Mesendoderm (in vitro differentiated cells): ENCODE measurements around the gene GMDS.

Experiments
- DNase-seq: peaks from one replicate; pipeline ENCODE4 v3.0.0; 2013
- H2AK5ac ChIP-seq: 2 replicates; pipeline ENCODE4 v1.6.1; 2013; ENCODE audit warnings: low read length, inconsistent platforms
- H2BK120ac ChIP-seq: 2 replicates; pipeline ENCODE4 v1.6.1; 2013; ENCODE audit warnings: low read depth, mild to moderate bottlenecking, low read length, moderate library complexity, mixed read lengths
- H2BK15ac ChIP-seq: replicated peaks from 2 replicates; pipeline ENCODE4 v1.6.1; 2013; ENCODE audit warnings: low read depth, mild to moderate bottlenecking, moderate library complexity
- H2BK5ac ChIP-seq: 2 replicates; pipeline ENCODE4 v1.6.1; 2013; ENCODE audit warnings: low read length, inconsistent platforms
- H3K18ac ChIP-seq: 2 replicates; pipeline ENCODE4 v1.6.1; 2013; ENCODE audit warnings: mild to moderate bottlenecking, low read length, mixed read lengths
- H3K23ac ChIP-seq: one replicate; pipeline ENCODE4 v1.6.1; 2013; ENCODE audit warnings: low read length
- H3K27ac ChIP-seq: 2 replicates; pipeline ENCODE4 v1.5.1; 2013; ENCODE audit warnings: low read depth, mild to moderate bottlenecking, inconsistent platforms, low read length, moderate library complexity
- H3K27me3 ChIP-seq: 2 replicates; pipeline ENCODE4 v1.6.1; 2013; ENCODE audit warnings: low read length, control low read depth, mild to moderate bottlenecking, inconsistent platforms; ENCODE audit not compliant: insufficient read depth, poor library complexity
- H3K36me3 ChIP-seq: 2 replicates; pipeline ENCODE4 v1.6.1; 2013; ENCODE audit warnings: low read length, inconsistent platforms; ENCODE audit not compliant: control insufficient read depth, insufficient read depth
- H3K4ac ChIP-seq: one replicate; pipeline ENCODE4 v1.6.1; 2013; ENCODE audit warnings: low read depth, mild to moderate bottlenecking, low read length, moderate library complexity
- H3K4me1 ChIP-seq: 2 replicates; pipeline ENCODE4 v1.6.1; 2013; ENCODE audit warnings: low read depth, low read length, inconsistent platforms; ENCODE audit not compliant: control insufficient read depth
- H3K4me2 ChIP-seq: 2 replicates; pipeline ENCODE4 v1.6.1; 2013; ENCODE audit warnings: low read length
- H3K4me3 ChIP-seq: 2 replicates; pipeline ENCODE4 v1.5.1; 2013; ENCODE audit warnings: mild to moderate bottlenecking, low read length
- H3K56ac ChIP-seq: one replicate; pipeline ENCODE4 v1.6.1; 2013; ENCODE audit warnings: low read length
- H3K79me1 ChIP-seq: 2 replicates; pipeline ENCODE4 v1.6.1; 2013; ENCODE audit warnings: low read length, inconsistent platforms
- H3K79me2 ChIP-seq: 2 replicates; pipeline ENCODE4 v1.6.1; 2013; ENCODE audit warnings: mild to moderate bottlenecking, low read length; ENCODE audit not compliant: control insufficient read depth, insufficient read depth
- H3K9ac ChIP-seq: 2 replicates; pipeline ENCODE4 v1.6.1; 2013; ENCODE audit warnings: low read length, inconsistent platforms
- H4K5ac ChIP-seq: one replicate; pipeline ENCODE4 v1.6.1; 2013; ENCODE audit warnings: low read length
- H4K8ac ChIP-seq: one replicate; pipeline ENCODE4 v1.6.1; 2013; ENCODE audit warnings: low read depth, mild to moderate bottlenecking, control low read depth, low read length, moderate library complexity
- WGBS: extraction: QIAGEN DNeasy Blood & Tissue Kit; methylation state at CpG from one replicate; pipeline ENCODE4 v1.1.7; 2013; ENCODE audit warnings: low lambda C conversion rate, missing lambda C conversion rate; ENCODE audit not compliant: insufficient coverage; ENCODE audit errors: extremely low coverage; 5-methylcytosine and 5-hydroxymethylcytosine counted together

The GMDS gene

GRCh38 chr6:2197177-2197671 lies 48.2 kb downstream of the GMDS start:
- Histone ChIP-seq H3K4me2 (no peak overlapping the region), H3K4ac (no peak overlapping the region), H3K56ac (no peak overlapping the region), H3K27me3 (no peaks in the 10 kb centered on the region), H2BK15ac (no peak overlapping the region), H3K36me3 (no peaks in the 10 kb centered on the region), H2BK5ac (no peak overlapping the region), H3K23ac (no peak overlapping the region), H3K4me1 (no peaks in the 10 kb centered on the region), H3K79me1 (no peaks in the 10 kb centered on the region), H3K18ac (no peak overlapping the region), H2AK5ac (no peak overlapping the region), H4K8ac (no peak overlapping the region), H3K4me3 (no peak overlapping the region), H4K5ac (no peak overlapping the region), H3K27ac (no peak overlapping the region), H3K9ac (no peak overlapping the region), H3K79me2 (no peaks in the 10 kb centered on the region), H2BK120ac (no peak overlapping the region)
- no CpG with 5 or more reads among the region's 7 CpGs for WGBS
- DNase-seq, result peak; percentile 22

- H3K56ac ChIP-seq, result no peak overlapping the region
- no CpG with 5 or more reads among the region's 1 CpG for WGBS
- H3K79me1 ChIP-seq, result no peaks in the 10 kb centered on the region
- no peaks in the 10 kb centered on the region for H3K36me3 ChIP-seq
- no peak overlapping the region for H2BK5ac ChIP-seq
- H3K23ac ChIP-seq, result no peak overlapping the region
- no peak overlapping the region for H3K4me2 ChIP-seq
- no peak overlapping the region for H4K8ac ChIP-seq
- DNase-seq, result peak; percentile 52
- no peak overlapping the region for H3K4me3 ChIP-seq
- no peak overlapping the region for H2AK5ac ChIP-seq
- H3K4me1 ChIP-seq, result no peaks in the 10 kb centered on the region
- no peak overlapping the region for H3K9ac ChIP-seq
- H3K18ac ChIP-seq, result no peak overlapping the region
- H3K4ac ChIP-seq, result no peak overlapping the region
- no peaks in the 10 kb centered on the region for H3K79me2 ChIP-seq
- H4K5ac ChIP-seq, result no peak overlapping the region
- H2BK120ac ChIP-seq, result no peak overlapping the region
- H3K27me3 ChIP-seq, result no peaks in the 10 kb centered on the region
- H3K27ac ChIP-seq, result no peak overlapping the region
- H2BK15ac ChIP-seq, result no peak overlapping the region
Observed at GRCh38 chr6:2196079-2196679, 49.2 kb downstream of the GMDS start.

GRCh38 chr6:2194643-2195042 lies 50.8 kb downstream of the GMDS start:
- H4K5ac ChIP-seq, result no peak overlapping the region

DNA sequence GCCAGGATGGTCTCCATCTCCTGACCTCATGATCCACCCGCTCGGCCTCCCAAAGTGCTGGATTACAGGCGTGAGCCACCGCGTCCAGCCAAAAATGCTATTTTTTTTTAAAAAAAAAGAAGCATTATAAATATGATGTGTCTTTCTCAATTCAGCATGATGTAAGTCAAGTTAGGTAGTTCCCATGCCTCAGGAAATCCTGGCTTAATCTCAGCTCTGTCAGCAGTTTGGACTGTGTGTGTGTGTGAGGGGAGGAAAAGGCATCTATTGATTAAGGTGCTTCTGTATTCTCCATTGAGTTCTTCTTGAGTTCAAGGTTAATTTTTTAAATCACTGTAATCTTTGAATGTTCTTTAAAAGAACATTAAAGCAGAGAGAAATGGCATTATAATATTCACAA lies 51.5 kb downstream of the GMDS start:
- Histone ChIP-seq H2BK15ac (no peak overlapping the region), H3K27ac (no peak overlapping the region), H3K36me3 (no peaks in the 10 kb centered on the region), H4K5ac (no peak overlapping the region), H3K27me3 (no peaks in the 10 kb centered on the region), H3K23ac (no peak overlapping the region), H3K79me2 (no peaks in the 10 kb centered on the region), H3K56ac (no peak overlapping the region), H3K9ac (no peak overlapping the region), H3K4me3 (no peak overlapping the region), H3K4ac (no peak overlapping the region), H4K8ac (no peak overlapping the region), H2BK120ac (no peak overlapping the region), H2BK5ac (no peak overlapping the region), H3K18ac (no peak overlapping the region), H3K4me1 (no peaks in the 10 kb centered on the region), H2AK5ac (no peak overlapping the region), H3K4me2 (no peak overlapping the region), H3K79me1 (no peaks in the 10 kb centered on the region)
- no peak for DNase-seq
- WGBS, result no CpG with 5 or more reads among the region's 5 CpGs

More at GRCh38 chr6:2194643-2195042, 50.8 kb downstream of the GMDS start:
- Histone ChIP-seq H3K56ac (no peak overlapping the region), H3K18ac (no peak overlapping the region), H2BK15ac (no peak overlapping the region), H3K79me2 (no peaks in the 10 kb centered on the region), H2BK120ac (no peak overlapping the region), H3K27ac (no peak overlapping the region), H3K4me1 (no peaks in the 10 kb centered on the region), H4K8ac (no peak overlapping the region), H3K4me2 (no peak overlapping the region), H3K23ac (no peak overlapping the region), H3K4me3 (no peak overlapping the region), H3K36me3 (no peaks in the 10 kb centered on the region), H3K27me3 (no peaks in the 10 kb centered on the region), H3K9ac (no peak overlapping the region), H2AK5ac (no peak overlapping the region), H3K79me1 (no peaks in the 10 kb centered on the region), H3K4ac (no peak overlapping the region), H2BK5ac (no peak overlapping the region)
- DNase-seq, result no peak
- 100% methylated on average over 1 of the region's 4 CpGs for WGBS

GRCh38 chr6:2192976-2193375 lies 52.4 kb downstream of the GMDS start:
- H3K27me3 ChIP-seq, result no peaks in the 10 kb centered on the region
- H3K18ac ChIP-seq, result no peak overlapping the region
- no peaks in the 10 kb centered on the region for H3K79me1 ChIP-seq
- no peak overlapping the region for H4K5ac ChIP-seq
- no CpG with 5 or more reads among the region's 5 CpGs for WGBS
- no peaks in the 10 kb centered on the region for H3K36me3 ChIP-seq
- no peaks in the 10 kb centered on the region for H3K4me1 ChIP-seq
- no peak overlapping the region for H3K9ac ChIP-seq
- H3K27ac ChIP-seq, result no peak overlapping the region
- H3K56ac ChIP-seq, result no peak overlapping the region
- no peak overlapping the region for H3K4ac ChIP-seq
- H4K8ac ChIP-seq, result no peak overlapping the region
- H2BK120ac ChIP-seq, result no peak overlapping the region
- no peak overlapping the region for H3K23ac ChIP-seq
- H3K79me2 ChIP-seq, result no peaks in the 10 kb centered on the region
- H3K4me3 ChIP-seq, result no peak overlapping the region
- H2AK5ac ChIP-seq, result no peak overlapping the region
- H3K4me2 ChIP-seq, result no peak overlapping the region
- no peak overlapping the region for H2BK15ac ChIP-seq
- H2BK5ac ChIP-seq, result no peak overlapping the region
- no peak for DNase-seq

DNA sequence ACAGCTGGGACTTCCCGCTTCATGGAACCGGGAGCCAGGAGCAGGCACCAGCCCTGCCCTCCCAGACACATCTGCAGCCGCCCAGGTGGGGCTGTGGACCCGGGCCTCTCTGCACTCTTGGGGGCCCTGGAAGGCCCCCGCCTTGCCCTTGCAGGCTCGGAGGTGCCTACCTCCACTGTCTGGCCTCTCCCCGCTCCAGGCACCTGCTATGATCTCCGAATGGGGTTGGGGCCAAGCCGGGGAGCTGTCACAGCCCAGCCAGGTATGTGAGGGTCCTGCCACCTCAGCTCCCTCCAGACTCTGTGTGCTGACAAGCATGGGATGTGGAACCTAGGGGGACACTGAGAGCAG lies 54.0 kb downstream of the GMDS start:
- Histone ChIP-seq H2BK15ac (no peak overlapping the region), H3K27me3 (no peaks in the 10 kb centered on the region), H3K36me3 (no peaks in the 10 kb centered on the region), H3K79me2 (no peaks in the 10 kb centered on the region), H3K4me1 (no peaks in the 10 kb centered on the region), H4K5ac (no peak overlapping the region), H3K4me3 (no peak overlapping the region), H2BK5ac (no peak overlapping the region), H2BK120ac (no peak overlapping the region), H2AK5ac (no peak overlapping the region), H3K56ac (no peak overlapping the region), H3K23ac (no peak overlapping the region), H3K4me2 (no peak overlapping the region), H3K4ac (no peak overlapping the region), H3K9ac (no peak overlapping the region), H4K8ac (no peak overlapping the region), H3K18ac (no peak overlapping the region), H3K79me1 (no peaks in the 10 kb centered on the region), H3K27ac (no peak overlapping the region)
- no peak for DNase-seq
- no CpG with 5 or more reads among the region's 9 CpGs for WGBS
